ENCODE results near the gene DOCK11.

- TF ChIP-seq CTCF (IDR thresholded peaks at IDR 0.05) (no peak), POLR2A (IDR thresholded peaks at IDR 0.05) (no peak)
Observed at GRCh38 chrX:118718737-118719136, 223.1 kb downstream of the DOCK11 start.
